GM12873 (cell line): ENCODE measurements around the gene MGME1.

Source experiments
- TF ChIP-seq, protein P1 (sequence below): IDR thresholded peaks from 2 replicates; pipeline ENCODE4 v1.5.1; 2012; ENCODE audit warnings: low read depth, mild to moderate bottlenecking, moderate library complexity, low read length, control low read depth; ENCODE audit not compliant: insufficient read depth; ENCODE audit errors: missing control alignments

The MGME1 gene

DNA sequence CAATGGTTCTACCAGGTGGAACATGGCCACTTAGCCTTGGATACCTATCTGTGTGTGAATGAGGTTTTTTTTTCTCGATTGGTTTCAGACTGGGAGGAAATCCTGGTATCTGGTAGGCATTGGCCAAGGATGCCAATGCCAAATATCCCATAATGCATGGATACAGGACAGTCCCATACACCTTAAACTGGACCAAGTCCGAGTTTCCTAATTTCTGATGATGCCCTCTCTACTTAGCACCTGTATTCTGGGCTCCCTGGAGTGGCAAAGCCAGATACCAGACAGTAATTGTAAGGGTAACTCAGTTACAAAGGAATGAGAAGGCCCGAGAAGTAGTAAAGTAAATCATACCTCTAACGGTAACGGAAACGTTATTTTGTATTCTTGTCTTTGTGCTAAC, 18.1 kb upstream of the MGME1 start:
- TF ChIP-seq, protein P1, sequence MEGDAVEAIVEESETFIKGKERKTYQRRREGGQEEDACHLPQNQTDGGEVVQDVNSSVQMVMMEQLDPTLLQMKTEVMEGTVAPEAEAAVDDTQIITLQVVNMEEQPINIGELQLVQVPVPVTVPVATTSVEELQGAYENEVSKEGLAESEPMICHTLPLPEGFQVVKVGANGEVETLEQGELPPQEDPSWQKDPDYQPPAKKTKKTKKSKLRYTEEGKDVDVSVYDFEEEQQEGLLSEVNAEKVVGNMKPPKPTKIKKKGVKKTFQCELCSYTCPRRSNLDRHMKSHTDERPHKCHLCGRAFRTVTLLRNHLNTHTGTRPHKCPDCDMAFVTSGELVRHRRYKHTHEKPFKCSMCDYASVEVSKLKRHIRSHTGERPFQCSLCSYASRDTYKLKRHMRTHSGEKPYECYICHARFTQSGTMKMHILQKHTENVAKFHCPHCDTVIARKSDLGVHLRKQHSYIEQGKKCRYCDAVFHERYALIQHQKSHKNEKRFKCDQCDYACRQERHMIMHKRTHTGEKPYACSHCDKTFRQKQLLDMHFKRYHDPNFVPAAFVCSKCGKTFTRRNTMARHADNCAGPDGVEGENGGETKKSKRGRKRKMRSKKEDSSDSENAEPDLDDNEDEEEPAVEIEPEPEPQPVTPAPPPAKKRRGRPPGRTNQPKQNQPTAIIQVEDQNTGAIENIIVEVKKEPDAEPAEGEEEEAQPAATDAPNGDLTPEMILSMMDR = no peak

DNA sequence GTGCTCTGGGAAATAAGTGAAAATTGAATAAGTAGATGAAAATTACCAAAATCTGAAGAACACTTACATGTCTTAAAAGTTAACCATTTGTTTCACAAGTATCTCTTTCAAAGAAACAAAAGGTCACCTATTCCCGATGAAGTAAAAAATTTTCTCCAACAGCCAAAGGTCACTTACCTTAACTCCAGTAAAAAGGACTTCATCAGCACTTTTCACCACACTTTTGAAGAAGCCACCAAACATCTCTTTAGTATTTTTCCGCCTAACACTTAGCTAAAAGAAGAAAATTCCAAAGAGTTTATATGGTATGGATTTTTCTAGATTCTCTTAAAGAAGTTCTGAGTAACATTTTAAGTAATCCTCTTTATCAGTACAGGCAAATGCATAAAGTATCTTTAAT, 17.5 kb upstream of the MGME1 start:
- TF ChIP-seq, protein P1 = no peak

DNA sequence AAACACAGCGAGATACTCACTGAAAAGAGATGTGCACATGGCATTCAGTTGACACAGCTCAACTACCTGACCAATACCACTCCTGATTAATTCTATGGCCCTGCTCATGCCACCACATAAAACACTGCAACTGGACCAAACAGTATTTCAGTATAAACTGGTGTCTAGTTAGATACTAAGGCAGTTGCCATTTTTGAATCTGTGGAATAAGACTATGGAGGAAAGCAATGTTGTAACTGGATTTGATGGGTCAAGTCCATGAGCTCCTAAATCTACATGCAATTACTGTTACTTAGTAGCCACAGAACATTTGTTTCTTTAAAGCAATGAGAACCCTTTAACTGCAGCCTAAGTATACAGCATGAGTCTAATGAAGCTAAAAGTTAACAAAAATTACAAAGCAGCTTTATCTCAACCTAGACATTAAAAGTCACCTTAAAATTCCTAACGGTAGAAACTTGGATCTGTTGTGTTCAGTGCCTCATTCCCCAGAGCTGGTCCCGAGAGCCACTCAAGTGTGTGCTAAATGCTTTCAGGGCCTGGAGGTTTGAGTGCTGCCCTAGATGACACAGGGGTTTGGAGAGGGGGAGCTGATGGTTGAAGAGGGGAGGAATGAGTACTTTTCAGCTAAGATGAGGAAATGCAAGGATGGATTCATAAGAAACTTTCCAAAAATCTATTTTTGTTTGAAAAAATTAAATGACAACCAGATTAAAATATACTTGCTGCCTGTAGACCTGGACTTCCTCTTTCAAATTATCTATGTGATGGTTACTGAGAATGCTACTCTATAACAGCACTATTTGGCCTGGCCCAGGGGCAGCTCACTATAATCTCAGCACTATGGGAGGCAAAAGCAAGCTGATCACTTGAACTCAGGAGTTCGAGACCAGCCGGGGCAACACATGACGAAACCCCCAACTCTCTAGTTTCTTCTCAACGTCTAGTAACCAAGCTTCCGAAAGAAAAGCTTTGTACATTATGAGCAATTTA, 15.8 kb upstream of the MGME1 start:
- TF ChIP-seq, protein P1 = no peak

- TF ChIP-seq, protein P1 = no peak
Measured at GRCh38 chr20:17953935-17954334, 14.9 kb upstream of the MGME1 start.

DNA sequence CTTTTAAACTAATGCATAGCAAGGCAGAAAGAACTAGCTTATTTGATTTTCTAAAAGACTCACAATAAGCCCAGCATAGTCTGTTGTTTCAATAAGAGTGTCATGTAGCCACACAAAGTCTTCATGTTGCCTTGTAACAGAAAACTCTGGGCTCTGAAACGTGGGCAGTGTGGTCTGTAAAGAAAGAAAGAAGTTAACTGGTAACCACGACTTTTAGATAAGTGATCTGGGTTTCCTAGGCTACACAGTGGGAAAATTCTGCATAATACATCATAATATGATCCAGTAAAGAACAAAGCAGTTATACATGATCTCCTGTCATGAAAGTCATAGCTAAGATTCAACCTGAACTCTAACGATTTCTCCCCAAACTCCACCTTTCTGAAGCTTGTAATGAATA, 13.5 kb upstream of the MGME1 start:
- TF ChIP-seq, protein P1 = no peak

DNA sequence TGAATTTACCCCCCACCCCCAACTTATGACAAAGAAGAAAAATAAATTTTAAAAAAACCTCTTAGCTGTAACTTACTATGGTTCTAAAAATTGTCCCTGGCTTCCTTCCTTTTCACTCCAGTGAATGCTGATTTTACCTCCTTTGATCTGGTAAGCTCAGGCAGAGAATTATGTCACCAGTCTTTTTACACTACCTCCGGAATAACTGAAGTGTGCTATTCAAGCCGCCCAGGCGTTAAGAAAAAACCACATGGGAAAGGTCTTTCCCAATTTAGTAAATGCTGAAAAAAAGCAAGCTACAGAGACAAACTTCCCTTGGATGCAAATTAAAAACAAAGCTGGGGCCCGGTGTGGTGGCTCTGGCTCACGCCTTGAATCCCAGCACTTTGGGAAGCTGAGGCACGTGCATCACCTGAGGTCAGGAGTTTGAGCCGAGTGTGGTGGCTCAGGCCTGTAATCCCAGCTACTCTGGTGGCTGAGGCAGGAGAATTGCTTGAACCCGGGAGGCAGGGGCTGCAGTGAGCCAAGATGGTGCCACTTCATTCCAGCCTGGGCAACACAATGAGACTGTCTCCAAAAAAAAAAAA, 12.6 kb upstream of the MGME1 start:
- TF ChIP-seq, protein P1 = no peak
